Measurements from ENCODE around the gene FLT3LG. TPM values are rescaled to one million over a fixed set of nuclear protein-coding genes. Genes with fewer than 3 reads are reported as not detected.
A peak's percentile ranks its signal among the peaks of the same experiment; 100 is the strongest.
"Not testable (repeated sequence)": the region's sequence is repeated elsewhere in the genome, so short reads cannot be mapped to it uniquely, and the experiment has no call there.

Gene FLT3LG
- total RNA-seq, 1 donor from 2014 or later: 6.2 TPM

DNA sequence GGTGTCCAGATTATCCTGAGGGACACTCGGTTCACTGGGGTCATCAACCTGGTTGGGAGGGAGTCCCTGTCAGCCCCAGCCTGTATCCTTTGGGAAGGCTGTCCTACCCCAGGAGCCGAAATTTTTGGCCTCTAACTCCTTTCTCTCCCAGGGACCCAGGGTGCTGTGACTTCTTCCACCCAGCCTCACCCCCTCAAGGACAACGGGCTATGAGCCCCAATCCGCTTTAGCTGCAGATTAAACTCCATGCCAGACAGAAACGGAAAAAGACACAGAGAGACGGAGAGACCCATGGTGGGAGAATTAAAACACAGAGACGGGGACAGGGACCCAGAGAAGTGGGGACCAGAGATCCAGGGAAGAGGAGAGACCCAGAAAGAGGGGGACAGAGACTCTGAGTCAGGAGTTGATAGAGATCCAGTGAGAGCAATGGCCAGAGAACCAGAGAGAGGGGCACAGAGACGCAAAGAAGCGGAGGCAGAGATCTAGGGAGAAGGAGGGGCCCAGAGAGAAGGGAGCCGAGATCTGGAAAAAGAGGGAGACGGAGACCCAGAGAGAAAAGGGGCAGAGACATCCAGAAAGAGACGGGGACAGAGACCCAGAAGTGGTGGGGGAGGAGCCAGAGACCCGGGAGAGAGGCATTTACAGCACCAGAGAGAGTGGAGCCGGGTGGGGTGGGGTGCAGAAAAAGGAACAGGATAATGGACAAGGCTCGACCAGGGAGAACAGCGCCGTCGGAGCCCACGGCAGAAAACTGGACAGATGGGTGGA is 33.4 kb upstream of the FLT3LG start:
- DNase-seq (ENCODE audit: low spot score): no peak

DNA sequence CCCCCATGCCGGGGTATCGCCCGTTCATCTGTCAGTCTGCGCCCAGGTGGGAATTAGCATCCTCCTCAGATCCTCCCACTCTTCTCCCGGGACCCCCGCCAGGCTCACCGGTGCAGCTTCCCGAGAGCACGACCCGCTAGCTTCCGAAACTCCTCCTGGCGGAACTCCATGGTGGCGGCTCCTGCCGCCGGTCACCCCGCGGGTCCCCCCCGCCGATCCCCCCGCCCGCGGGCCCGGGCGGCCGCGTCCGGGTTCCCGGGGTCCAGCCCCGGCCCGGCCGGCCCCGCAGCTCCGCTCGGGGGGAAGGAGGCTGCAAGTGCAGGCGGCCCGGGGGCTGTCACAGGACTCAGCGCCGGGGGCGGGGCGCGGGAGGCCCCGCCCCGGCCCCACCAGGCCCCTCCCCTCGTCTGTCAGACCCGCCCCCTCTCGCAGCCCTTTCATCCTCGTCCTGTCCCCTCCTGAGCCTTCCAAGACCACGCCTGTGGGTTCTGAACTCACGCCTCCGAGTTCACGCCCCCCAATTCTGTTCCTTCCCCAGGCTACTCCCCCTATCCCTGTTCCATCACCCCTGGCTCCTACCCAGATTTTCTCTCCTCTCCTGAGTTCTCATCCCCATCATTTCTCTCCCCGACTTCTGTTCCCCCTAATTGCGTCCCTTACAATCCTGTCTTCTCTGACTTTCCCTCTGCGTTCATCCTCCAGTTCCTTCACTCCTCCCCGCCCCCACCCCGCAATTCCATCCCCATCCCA is 32.6 kb upstream of the FLT3LG start, which contains the start of gene SLC17A7:
Gene SLC17A7 (minus strand): TSS at position 318 of the 750 bp plus-strand sequence. CDS start 148 bp downstream, at position 170.
- DNase-seq (ENCODE audit: low spot score): no peak

DNA sequence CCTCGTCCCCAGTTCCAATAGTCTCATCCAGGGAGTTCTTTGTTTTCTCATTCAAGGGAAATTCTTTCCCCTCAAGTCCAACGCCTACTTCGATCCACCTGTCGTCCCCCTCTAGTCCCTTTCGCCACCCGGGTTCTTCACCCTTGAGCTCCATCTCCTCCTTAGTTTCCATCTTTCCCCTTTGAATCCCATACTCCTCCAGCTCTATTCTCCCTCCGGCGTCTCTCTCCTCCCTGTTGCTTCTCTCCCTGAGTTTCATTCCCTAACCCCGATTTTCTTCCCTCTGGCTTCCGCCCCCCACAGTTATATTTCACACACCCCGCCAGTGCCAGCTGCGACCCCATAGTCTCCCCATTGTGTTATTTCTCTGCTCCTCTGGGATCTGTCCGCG is 32.1 kb upstream of the FLT3LG start:
- no peak for DNase-seq (ENCODE audit: low spot score)

DNA sequence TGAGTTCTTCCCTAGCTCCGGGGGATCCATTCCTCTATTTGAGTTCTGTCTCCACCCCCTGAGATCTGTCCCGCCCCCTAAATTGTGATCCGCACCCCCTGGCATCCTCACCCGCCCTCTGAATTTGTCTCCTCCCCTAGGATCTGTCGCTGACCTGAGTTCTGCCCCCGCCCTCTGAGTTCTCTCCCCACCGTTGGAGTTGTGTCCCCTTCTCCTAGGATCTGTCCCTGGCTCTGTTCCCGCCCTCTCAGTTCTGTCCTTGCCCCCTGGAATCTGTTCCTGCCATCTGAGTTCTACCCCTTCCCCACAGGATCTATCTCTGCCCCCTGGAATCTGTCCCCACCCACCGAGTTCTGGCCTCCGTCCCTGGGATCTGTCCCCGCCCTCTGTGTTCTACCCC is 31.7 kb upstream of the FLT3LG start:
- no peak for DNase-seq (ENCODE audit: low spot score)

GRCh38 chr19:49442771-49443365 is 31.1 kb upstream of the FLT3LG start:
- DNase-seq (ENCODE audit: low spot score): peak; percentile 97

- DNase-seq (ENCODE audit: low spot score): peak; percentile 96
Measured at GRCh38 chr19:49443366-49444099, 30.5 kb upstream of the FLT3LG start.

- DNase-seq (ENCODE audit: low spot score): not testable (repeated sequence)
Measured at GRCh38 chr19:49444100-49444700, 29.8 kb upstream of the FLT3LG start.

GRCh38 chr19:49445997-49446396 is 28.0 kb upstream of the FLT3LG start:
- no peak for DNase-seq (ENCODE audit: low spot score)

DNA sequence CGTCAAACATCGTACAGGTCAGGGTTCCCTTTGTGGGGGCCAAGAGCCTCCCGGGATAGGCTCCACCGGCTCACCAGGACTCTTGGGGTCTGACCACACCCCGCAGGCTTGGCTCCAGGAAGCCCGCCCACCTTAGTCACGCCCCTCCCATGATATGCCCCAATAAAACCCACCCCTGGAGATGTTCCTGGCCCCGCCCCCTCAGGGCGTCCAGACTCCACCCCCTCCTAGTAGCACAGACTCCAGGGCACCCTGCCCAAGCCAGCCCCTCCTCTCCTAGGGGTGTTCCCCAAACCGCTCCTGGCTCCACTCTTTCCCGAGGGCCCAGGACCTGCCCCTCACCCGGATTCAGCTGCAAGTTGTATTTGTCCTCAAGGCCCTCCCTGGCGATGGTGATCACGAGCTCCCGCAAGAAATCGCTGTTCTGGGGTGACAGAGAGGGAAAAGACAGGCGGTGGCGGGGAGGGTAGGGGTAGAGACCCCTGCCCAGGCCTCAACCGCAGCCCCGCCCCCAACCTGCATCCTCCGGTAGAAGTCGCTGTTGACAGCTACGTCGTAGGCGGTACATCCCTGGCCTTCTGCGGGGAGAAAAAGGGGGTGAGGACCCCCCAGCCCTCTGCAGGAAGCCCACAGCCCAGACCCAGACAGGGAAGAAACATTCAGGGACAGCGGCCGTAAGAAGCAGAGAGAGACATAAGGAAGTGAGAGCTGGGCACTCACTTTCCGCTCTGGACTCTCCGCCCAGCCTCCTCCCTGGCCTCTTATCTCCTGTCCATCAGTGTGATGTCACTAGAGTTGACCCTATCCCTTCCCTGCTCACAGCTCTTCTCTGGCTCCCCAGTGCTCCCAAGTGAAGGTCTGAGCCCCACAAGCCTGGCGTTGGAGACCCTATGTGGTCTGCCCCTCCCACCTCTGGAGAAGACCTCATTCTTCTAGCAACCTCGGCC is 26.3 kb upstream of the FLT3LG start:
- no peak for DNase-seq (ENCODE audit: low spot score)

DNA sequence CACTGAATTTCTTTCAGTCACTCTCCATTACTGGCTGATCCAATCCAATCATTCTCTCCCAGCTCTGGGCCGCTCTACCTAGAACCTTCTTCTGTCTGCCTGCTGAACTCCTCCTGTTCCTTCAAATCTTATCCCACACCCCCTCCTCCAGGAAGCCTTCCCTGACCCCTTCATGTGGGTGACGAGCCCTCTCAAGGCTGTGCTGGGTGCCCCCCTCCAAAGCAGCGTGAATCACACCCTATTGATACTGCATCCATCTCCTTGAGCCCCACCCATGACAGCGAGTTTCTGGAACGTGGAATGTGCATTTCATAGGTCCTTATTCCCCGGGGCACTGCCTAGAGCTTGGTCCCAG is 25.6 kb upstream of the FLT3LG start:
- no peak for DNase-seq (ENCODE audit: low spot score)

DNA sequence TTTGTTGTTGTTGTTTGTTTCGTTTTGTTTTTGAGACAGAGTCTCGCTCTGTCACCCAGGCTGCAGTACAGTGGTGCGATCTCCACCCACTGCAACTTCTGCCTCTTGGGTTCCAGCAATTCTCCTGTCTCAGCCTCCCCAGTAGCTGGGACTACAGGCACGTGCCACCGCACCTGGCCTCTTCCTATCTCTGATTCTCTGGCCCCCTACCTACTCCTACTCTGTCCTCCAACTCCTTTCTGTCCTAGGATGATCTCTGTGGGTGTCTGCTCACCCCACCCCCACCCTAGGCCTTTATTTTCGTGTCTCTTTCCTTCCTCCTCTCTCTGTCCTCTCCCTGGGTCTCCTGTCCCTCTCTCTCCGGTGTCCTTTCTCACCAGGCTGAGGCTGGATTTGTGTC is 23.6 kb upstream of the FLT3LG start:
- no peak for DNase-seq (ENCODE audit: low spot score)

DNA sequence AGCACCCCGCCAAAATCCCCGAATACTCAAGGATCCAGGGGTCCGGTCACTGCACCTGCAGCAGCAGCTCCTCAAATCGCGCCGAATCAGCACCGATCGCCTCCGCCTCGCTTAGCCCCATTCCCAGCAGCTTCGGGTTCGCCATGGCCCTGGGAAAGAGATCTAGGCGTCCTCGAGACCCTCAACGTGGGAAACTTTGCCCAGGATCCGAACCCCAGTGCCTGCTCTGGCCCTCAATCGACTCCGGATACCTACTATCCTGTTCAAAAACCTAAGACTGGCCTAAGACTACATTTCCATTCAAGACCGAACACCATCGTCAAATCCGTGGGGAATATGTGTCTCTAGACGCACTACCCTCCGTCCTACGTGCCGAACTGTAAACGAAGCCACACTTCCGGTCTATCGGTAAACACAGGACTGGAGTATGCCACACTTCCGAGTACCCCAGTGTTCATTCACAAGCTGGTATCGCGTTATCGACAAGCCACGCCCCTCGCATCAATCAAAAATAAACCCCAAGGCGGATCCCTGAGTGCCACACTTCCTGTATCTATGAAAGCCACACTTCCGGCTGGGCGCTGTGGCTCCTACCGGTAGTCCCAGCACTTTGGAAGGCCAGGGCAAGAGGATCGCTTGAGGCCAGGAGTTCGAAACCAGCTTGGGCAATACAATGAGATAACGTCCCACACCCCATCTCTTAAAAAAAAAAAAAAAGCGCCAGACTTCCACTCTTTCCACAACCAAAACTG is 22.4 kb upstream of the FLT3LG start, which contains the start of gene PIH1D1:
Gene PIH1D1 (minus strand): TSS at position 385 of the 752 bp plus-strand sequence. CDS start 240 bp downstream, at position 145.
- peak; percentile 93 for DNase-seq (ENCODE audit: low spot score)

- DNase-seq (ENCODE audit: low spot score): peak; percentile 99
Measured at GRCh38 chr19:49453013-49453756, 20.8 kb upstream of the FLT3LG start, which contains the start of gene ALDH16A1. Gene ALDH16A1 (plus strand): TSS chr19:49453225. CDS start chr19:49453332, 107 bp downstream.

DNA sequence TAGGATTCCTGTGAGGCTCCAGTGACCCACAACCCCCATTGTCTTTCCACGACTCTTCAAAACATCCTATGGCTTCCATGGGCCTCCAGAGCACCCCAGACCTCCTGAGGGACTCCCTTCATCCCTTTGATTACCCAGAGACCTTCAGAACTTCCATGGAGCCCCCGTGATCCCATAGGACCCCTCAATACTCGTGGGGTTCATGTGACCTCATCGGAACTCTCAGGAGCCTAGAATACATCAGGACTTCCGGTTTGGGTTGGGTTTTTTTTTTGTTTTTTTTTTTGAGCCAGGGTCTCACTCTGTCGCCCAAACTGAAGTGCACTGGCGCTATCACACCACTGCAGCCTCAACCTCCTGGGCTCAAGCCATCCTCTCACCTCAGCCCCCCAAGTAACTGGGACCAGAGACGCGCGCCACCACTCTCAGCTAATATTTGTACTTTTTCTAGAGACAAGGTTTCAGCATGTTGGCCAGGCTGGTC is 20.2 kb upstream of the FLT3LG start:
- DNase-seq (ENCODE audit: low spot score): no peak

- DNase-seq (ENCODE audit: low spot score): no peak
Measured at GRCh38 chr19:49455773-49456172, 18.2 kb upstream of the FLT3LG start.

DNA sequence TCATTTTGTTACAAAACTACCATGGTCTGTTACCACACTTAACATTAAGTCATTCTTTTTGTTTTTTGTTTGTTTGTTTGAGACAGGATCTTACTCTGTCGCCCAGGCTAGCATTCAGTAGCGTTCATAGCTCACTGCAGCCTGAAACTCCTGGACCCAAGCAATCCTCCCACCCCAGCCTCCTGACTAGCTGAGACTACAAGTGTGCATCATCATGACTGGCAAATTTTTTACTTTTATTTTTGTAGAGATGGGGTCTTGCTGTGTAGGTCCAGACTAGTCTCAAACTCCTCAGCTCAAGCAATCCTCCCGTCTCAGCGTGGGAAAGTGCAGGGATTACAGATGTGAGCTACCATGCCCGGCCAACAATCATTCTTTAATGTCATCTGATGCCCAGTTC is 17.7 kb upstream of the FLT3LG start:
- DNase-seq (ENCODE audit: low spot score): no peak

DNA sequence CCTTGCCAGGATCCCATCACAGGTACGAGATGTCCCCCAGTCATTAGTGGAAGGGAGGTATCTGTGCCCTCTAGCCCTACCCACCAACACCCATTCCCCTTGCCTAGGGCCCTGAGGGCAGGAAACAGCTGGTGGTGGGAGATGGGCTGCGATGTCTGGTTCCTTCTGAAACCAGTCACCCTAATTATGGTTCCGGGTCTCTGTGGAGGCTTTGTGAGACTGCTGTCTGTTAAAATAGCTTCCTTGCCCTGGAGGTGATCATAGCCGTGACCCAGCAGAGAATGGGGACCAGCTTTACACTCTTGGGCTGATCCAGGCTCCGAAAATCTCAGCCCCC is 15.5 kb upstream of the FLT3LG start:
- DNase-seq (ENCODE audit: low spot score): no peak

GRCh38 chr19:49459388-49459787 is 14.6 kb upstream of the FLT3LG start:
- no peak for DNase-seq (ENCODE audit: low spot score)
